NCI-H510A treated with DMSO at 0.1 percent for 48 hours (cell line): ENCODE data around the gene WDR35.

Source experiments
- DNase-seq: peaks from one replicate; lab custom pipeline; 2025; lab: John Stamatoyannopoulos, UW

The WDR35 gene

DNA sequence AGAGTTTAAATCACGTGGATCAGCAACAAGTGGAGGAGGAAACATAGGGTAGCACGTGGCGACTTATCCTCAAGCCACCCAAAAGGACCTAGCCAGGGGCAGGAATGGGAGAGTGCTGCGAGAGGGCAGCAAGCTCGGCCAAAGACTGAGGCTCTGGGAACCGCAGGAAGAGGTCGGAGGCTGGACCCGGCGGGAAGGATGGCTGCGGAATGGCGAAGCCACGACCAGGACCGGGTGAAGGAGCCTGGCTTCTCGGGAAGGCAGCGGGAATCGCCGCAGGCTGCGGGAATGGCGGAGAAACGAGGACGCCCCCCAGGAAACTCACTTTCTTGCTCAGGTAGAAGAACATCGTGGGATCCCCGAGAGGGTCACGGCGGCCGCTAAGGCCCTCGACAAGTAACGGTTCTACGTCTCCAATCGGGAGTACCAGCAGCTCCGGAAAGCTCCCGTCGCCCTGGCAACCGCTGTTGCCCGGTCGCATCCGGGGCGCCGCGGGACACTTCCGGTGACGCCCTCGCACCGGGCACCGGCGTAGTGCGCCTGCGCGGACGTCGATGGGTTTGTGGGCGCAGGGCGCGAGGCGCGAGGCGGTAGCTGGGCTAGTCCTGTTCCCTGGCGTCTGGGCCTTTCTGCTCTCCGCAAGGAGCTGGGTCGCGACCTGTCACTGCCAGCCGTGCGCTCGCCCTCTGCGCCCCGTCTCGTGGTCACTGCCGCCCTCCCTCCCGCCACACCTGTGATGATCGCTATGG lies at the start of gene WDR35:
TSS of gene WDR35 (minus strand) at position 439 of the 749 bp plus-strand sequence. CDS start at position 349, 90 bp downstream.
- DNase-seq = peak; percentile 92

DNA sequence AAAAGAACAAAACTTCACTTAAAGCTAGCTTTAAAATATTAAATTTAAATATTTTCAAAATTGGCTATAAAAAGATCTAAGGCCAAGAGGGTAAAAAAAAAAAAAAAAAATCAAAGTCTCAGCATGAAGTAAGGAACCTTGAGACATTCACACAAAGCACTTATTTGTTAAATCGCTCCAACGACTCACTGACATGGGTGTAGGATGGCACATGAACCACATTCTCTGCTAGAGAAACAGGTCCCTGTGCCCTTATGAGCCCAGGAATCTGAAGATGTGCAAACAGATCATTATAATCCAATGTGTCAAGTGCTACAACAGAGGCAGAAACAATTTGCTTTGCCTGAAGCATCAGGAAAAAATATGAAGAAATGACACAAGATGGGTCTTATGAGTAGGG lies 47.8 kb upstream of the WDR35 start:
- no peak for DNase-seq

DNA sequence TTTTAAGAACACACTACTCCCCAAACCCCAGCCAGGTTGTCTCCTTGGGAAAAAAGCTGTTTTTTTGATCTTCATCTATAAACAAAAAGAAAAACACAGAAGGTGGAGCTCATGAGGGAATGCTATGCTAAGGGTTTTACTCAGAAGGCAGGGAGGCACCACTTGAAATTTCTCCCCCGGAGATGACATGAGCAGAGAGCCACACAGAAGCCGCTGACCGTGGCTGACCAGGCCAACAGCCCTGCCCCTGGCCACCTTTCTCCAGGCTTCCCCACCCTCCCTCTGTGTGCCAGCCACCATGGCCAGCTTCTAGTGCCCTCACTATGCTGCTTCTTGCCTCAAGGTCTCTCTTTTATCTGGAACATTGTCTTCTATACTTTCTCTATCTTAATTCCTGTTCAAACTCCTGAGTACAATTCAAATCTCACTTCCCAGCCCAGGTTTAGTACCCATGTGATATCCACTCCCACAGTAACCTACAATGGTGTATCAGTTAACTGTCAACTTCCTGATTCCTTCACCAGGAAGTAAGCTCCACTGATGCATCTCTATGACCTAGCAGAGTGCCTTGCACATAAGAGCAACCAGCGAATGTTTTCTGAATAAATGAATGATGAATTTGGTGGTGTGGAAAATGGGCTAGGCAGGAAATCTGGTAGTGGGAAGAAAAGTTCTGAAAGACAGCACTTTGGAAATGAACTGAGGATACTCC lies 46.2 kb upstream of the WDR35 start:
- no peak for DNase-seq

GRCh38 chr2:20034821-20035220 lies 44.9 kb upstream of the WDR35 start:
- DNase-seq = no peak

- DNase-seq = no peak
These were observed 44.3 kb upstream of the WDR35 start for GRCh38 chr2:20034218-20034617.

GRCh38 chr2:20033322-20033721 lies 43.4 kb upstream of the WDR35 start:
- DNase-seq = no peak

DNA sequence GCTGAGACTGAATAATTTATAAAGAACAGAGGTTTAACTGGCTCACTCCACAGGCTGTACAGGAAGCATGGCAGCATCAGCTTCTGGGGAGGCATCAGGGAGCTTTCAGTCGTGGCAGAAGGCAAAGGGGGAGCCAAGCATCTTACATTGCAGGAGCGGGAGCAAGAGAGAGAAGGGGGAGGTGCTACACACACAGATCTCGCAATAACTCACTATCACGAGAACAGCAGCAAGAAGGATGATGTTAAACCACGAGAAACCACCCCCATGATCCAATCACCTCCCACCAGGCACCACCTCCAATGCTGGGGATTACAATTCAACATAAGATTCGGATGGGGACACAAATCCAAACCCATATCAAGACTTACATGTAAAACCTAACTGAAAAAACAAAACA lies 40.3 kb upstream of the WDR35 start:
- no peak for DNase-seq

GRCh38 chr2:20027705-20028434 lies 38.0 kb upstream of the WDR35 start:
- DNase-seq = no peak

- no peak for DNase-seq
These were observed 37.4 kb upstream of the WDR35 start for GRCh38 chr2:20027260-20027677.

DNA sequence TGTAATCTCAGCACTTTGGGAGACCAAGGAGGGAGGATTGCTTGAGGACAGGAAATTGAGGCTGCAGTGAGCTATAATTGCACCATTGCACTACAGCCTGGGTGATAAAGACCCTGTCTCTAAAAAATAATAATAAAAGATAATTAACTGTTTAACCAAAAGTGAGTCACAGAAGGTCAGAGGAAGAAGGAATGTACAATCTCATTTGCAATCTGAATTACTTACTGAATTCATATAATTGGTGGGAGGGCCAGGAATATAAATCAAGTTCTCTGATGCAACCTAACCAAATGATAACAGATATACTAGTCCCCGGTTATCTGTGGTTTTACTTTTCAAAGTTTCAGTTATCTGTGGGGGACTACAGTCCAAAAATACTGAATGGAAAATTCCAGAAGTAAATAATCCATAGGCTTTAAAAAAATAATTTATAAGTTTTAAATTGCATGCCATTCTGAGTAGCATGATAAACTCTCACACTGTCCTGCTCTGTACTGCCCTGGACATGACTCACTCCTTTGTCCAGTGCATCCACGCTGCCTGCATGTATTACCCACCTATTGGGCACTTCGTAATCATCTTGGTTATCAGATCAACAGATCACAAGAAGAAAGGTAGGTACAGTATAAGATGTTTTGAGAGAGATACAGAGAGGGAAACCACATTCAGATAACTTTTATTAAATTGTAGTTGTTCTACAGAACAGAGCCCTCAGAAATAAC lies 35.3 kb upstream of the WDR35 start:
- no peak for DNase-seq

GRCh38 chr2:20023688-20024087 lies 33.8 kb upstream of the WDR35 start:
- no peak for DNase-seq

DNA sequence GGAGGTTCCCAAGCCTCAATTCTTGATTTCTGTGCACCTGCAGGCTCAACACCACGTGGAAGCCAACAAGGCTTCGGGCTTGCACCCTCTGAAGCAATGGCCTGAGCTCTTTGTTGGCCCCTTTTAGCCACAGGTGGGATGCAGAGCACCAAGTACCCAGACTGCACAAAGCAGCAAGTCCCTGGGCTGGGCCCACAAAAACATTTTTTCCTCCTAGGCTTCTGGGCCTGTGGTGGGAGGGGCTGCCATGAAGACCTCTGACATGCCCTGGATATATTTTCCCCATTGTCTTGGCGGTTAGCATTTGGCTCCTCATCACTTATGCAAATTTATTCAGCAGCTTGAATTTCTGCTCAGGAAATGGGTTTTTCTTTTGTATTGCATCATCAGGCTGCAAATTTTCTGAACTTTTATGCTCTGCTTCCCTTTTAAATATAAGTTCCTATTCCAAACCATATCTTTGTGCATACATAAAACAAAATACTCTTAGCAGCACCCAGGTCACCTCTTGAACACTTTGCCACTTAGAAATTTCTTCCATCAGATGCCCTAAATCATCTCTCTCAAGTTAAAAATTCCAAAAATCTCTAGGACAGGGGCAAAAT lies 31.6 kb upstream of the WDR35 start:
- no peak for DNase-seq

DNA sequence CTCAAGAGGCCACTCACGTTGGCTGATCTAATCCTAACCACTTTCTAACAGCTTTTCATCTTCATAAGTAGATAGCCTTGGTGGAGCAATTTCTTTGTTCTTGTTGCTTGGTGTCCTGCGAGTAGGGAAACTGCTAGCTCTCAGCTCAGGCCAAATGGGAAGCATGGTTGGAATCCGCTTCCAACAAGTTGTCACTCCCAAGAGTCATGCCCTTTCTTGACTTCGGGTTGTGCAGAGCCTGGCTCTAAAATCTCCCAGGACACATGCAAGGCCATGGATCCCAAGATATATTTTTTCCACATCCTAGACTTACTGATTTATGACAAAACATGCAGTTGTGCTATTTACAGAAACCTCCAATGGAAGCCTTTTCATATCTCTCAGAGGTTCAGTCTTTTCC lies 29.8 kb upstream of the WDR35 start:
- DNase-seq = no peak

DNA sequence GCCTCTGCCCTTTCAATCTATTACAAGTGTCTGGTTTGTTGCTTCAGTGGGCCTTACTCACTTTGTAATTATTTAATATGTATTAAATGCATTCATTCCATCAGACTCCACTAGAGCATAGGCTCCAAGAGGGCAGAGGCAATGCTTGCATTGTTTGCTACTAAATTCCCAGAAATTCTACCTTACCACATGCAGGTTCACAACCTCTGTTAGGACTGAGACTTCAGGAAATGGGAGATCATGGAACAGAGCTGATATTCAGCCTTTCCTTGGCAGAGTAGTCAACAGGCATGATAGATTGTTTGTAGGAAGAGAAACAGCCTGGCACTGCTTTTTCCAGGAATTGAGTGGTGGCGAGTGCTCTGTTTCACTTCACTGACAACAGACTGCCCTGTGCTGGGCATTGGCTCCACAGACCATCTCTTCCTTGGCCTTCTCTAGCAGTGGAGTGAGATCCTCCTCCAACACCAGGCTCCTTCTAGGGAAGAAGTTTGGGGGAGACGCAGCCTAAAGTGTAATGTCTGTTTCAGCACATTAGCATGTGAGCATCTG lies 28.8 kb upstream of the WDR35 start:
- no peak for DNase-seq

GRCh38 chr2:20016346-20016745 lies 26.4 kb upstream of the WDR35 start:
- DNase-seq = no peak

DNA sequence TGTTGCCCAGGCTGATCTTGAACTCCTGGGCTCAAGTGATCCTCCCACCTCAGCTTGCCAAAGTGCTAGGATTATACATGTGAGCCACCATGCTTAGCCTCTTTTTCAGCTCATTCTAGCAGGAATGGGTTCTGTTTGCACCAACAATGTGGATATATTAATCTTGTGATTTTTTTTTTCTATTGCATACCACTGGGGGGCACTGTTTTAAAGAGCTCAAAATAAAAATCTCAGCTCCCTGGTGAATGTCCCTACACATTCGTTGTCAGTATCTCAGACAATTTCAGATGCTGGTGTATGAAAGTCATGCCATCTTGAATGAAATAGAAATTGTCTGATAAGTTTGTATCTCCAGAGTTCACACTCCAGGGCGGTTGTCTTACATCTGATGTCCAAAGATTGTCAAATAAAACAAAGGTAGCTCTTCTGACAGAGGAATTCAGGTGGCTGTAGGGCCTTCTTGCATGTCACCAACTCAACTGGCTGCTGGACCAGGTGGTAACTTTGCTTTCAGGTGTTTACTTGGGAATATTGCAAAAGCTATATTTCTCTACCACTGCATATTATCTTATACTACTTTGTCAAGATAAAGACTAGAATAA lies 25.7 kb upstream of the WDR35 start:
- DNase-seq = peak; percentile 40

- no peak for DNase-seq
These were observed 23.4 kb upstream of the WDR35 start for GRCh38 chr2:20013126-20013849.

- DNase-seq = peak; percentile 7
These were observed 22.6 kb upstream of the WDR35 start, which contains the start of gene MATN3 for GRCh38 chr2:20012282-20013125. Gene MATN3 (minus strand): TSS chr2:20012668. CDS start chr2:20012631, 37 bp downstream.

DNA sequence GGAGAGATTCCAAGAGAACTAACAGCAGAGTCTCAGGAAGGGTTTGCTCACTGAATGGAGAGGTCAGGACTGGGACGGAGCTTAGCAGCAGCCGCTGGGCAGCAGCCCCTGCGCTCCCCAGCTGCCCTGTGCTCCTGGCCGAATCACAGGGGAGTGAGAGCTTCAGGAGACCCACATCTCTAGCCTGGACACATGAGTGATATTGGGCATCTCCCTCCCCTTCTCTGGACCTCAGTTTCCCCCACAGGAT lies 22.1 kb upstream of the WDR35 start:
- no peak for DNase-seq
